Hair follicle dermal papilla cell (primary cell): Measurements from ENCODE around the gene LPAR5. TPM values are rescaled to one million over a fixed set of nuclear protein-coding genes. Genes with fewer than 3 reads are reported as not detected.

Experiments
- small RNA-seq: library from RNA; depleted of rRNA; stranded (forward); fragments of <200 nt; gene quantifications from one replicate; pipeline ENCODE3, GENCODE V24; 2012
- total RNA-seq: library from RNA; depleted of rRNA; stranded (reverse); fragments of >200 nt; gene quantifications from 2 replicates; pipeline ENCODE4 v1.2.3, GENCODE V29; 2012

Gene LPAR5
- 0.12 TPM in 1 of 2 replicates, not detected in the other for total RNA-seq

DNA sequence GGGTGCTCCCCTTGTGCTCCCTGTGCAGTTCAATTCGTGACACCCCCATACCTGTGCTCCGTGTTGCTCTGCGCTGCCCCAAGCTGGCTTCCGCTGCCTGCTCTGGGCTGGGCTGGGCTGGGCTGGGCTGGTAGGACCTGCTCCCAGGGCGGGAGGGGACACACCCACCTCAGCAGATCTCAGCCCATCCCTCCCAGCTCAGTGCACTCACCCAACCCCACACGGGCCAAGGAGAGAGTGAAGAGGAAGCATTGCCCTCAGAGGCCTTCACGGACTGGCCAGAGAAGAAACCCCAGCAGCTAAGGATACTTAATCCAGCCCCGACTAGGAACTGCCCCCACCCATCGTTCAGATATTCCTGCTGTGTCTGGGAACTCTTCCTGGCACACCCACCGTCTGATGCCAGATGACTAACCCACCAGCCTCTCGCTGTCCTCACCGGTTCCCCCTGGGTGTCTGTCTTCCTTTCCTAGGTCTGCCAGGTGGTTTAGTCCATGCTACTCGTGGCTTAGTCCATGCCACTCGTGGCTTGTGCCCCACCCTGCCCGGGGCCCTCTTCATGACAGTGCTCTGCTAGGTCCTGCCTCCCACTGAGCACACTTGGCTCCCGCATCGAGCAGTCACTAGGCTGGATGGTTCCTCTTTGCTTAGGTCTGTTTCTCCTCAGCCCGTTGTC, at the start of gene LPAR5:
Gene LPAR5, minus strand, starts transcription at position 104 of the 676 bp plus-strand sequence. CDS start 14,711 bp downstream, outside the sequence.

DNA sequence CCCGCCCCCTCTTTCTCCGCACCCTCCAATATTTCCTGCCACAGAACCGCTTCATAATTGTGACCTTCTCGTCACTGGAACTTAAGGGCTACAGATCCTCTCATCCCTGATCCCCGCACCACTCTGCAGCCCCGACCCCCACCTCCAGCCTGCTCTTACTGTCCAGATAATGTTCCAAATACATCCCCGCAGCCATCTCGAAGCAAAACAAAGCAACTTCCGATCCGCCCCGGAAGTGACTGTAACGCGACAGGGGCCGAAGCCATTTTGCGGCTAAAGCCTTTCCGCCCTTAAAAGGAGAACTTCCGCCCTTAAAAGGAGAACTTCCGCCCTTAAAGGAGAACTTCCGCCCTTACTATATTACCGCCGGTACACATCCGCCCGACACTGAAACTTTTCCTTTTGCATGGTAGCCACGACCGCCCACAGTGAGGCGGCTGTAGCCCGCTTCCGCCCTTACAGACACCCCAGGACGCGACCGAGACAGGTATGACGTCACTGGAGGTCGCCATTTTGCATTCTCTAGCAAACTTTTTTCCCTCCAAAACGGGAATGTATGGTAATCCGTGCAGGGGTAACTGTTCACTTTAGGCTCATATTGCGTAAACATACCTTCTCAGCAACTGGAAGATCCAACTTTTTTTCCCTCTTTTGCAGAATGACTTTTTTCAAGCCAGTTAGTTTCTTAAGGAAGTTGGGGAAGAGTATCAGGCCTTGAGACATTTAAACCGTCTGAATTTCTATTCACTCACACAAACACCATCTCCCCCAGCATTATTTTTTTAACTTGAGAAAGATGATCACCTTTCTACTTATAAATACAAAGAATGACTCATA, 27.4 kb upstream of the LPAR5 start, which contains the start of gene ING4:
Gene ING4, minus strand, starts transcription at position 214 of the 837 bp plus-strand sequence. Its CDS starts 18 bp downstream, at position 196.

DNA sequence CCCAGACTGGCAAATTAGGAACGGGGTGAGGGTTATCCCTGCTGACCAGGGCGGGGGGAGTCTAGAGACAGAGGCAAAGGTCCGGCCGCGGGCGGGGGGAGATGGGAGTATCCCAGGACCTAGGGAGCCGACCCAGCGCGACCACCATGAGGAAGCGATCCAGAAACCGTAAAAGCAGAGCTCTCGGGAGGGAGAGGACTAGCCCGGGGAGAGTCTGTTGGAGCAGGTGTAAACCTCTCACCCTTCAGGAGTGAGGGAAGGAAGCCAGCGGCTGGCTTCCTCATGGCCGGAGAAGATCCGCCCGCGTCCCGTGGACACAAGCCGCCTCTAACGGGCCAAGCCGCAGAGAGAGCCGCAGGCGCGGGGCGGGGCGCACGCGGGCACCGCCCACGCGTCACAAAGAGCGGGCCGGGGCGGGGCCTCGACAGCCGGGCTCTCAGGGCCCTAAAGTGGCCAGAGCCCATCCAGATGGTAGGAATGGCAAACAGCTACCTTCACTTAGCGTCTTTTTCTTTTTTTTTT, 11.4 kb upstream of the LPAR5 start, which contains the start of gene ACRBP:
Gene ACRBP, minus strand, starts transcription at position 350 of the 522 bp plus-strand sequence. Its CDS starts 66 bp downstream, at position 284.

Small RNAs within 50 kb of the gene (small RNA-seq; reads per million reads assigned to genes)
- gene SCARNA11, result 51.6 reads per million, percentile 97 among the genes with 10 or more reads in this experiment

Other genes with a start within 250 kb of the LPAR5 start
- gene CD27, start 191.0 kb downstream of the LPAR5 start, total RNA-seq, result 0.36 TPM in 1 of 2 replicates, not detected in the other
- gene TAPBPL, start 183.9 kb downstream of the LPAR5 start, total RNA-seq, result 15.9 and 18.1 TPM in 2 replicates
- 10.2 and 10.6 TPM in 2 replicates for gene VAMP1, start 165.3 kb downstream of the LPAR5 start, total RNA-seq
- gene MRPL51, start 142.7 kb downstream of the LPAR5 start, total RNA-seq, result 37.6 and 46.0 TPM in 2 replicates
- 28.1 and 28.2 TPM in 2 replicates for gene NCAPD2, start 141.9 kb downstream of the LPAR5 start, total RNA-seq
- gene GAPDH, start 101.4 kb downstream of the LPAR5 start, total RNA-seq, result 5,670 and 6,868 TPM in 2 replicates
- gene IFFO1, start 79.9 kb downstream of the LPAR5 start, total RNA-seq, result 13.8 and 16.5 TPM in 2 replicates
- 25.9 and 29.0 TPM in 2 replicates for gene NOP2, start 67.7 kb downstream of the LPAR5 start, total RNA-seq
- 197 and 241 TPM in 2 replicates for gene CHD4, start 28.6 kb downstream of the LPAR5 start, total RNA-seq
- 0.16 TPM in 1 of 2 replicates, not detected in the other for gene ACRBP, start 11.5 kb upstream of the LPAR5 start, total RNA-seq
- gene ING4, start 27.2 kb upstream of the LPAR5 start, total RNA-seq, result 36.5 and 40.1 TPM in 2 replicates
- 27.1 and 30.8 TPM in 2 replicates for gene ZNF384, start 53.4 kb upstream of the LPAR5 start, total RNA-seq
- 0.24 and 2.1 TPM in 2 replicates for gene PIANP, start 64.9 kb upstream of the LPAR5 start, total RNA-seq
- gene COPS7A, start 88.1 kb upstream of the LPAR5 start, total RNA-seq, result 98.8 and 101 TPM in 2 replicates
- 171 and 183 TPM in 2 replicates for gene MLF2, start 117.2 kb upstream of the LPAR5 start, total RNA-seq
- gene PTMS, start 130.4 kb upstream of the LPAR5 start, total RNA-seq, result 84.2 and 108 TPM in 2 replicates
- 0.16 and 0.61 TPM in 2 replicates for gene LAG3, start 136.6 kb upstream of the LPAR5 start, total RNA-seq
- gene CD4, start 153.6 kb upstream of the LPAR5 start, total RNA-seq, result 1.7 and 3.2 TPM in 2 replicates
- 4.6 and 7.3 TPM in 2 replicates for gene GPR162, start 185.9 kb upstream of the LPAR5 start, total RNA-seq
- 72.1 and 81.9 TPM in 2 replicates for gene P3H3, start 192.4 kb upstream of the LPAR5 start, total RNA-seq
- gene GNB3, start 205.0 kb upstream of the LPAR5 start, total RNA-seq, result 1.9 and 5.8 TPM in 2 replicates
- 1.5 and 3.3 TPM in 2 replicates for gene CDCA3, start 215.3 kb upstream of the LPAR5 start, total RNA-seq
- 87.1 and 94.1 TPM in 2 replicates for gene USP5, start 216.2 kb upstream of the LPAR5 start, total RNA-seq
- 504 and 543 TPM in 2 replicates for gene TPI1, start 231.6 kb upstream of the LPAR5 start, total RNA-seq
- gene SPSB2, start 237.3 kb upstream of the LPAR5 start, total RNA-seq, result 10.4 and 11.8 TPM in 2 replicates